GM19455 (cell line): ENCODE results near the gene MTCL1.

Experiments
- ATAC-seq: cut with Tn5 transposase; IDR thresholded peaks from one replicate; pipeline ENCODE4 v1.9.1; 2021; ENCODE audit not compliant: unreplicated experiment

The MTCL1 gene

GRCh38 chr18:8854962-8855361 lies 149.6 kb downstream of the MTCL1 start:
- no peak for ATAC-seq

- no peak for ATAC-seq
These were observed 150.9 kb downstream of the MTCL1 start for GRCh38 chr18:8856212-8856611.

- no peak for ATAC-seq
These were observed 151.5 kb downstream of the MTCL1 start for GRCh38 chr18:8856769-8857393.

DNA sequence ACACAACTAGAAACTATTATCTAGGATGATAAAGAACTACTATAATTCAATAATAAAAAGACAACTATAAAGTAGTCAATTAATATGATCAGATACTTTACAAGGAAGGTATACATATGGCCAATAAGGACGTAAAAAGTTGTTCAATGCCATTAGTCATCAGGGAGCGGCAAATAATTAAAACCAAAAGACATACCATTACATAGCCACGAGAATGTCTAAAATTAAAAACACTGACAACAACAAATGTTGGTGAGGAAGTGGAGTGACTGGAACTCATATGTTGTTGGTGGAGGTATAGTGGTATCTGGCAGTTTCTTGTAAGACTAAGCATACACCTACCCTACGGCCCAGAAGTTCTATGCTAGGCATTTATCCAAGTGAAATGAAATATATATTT lies 152.4 kb downstream of the MTCL1 start:
- ATAC-seq: no peak

DNA sequence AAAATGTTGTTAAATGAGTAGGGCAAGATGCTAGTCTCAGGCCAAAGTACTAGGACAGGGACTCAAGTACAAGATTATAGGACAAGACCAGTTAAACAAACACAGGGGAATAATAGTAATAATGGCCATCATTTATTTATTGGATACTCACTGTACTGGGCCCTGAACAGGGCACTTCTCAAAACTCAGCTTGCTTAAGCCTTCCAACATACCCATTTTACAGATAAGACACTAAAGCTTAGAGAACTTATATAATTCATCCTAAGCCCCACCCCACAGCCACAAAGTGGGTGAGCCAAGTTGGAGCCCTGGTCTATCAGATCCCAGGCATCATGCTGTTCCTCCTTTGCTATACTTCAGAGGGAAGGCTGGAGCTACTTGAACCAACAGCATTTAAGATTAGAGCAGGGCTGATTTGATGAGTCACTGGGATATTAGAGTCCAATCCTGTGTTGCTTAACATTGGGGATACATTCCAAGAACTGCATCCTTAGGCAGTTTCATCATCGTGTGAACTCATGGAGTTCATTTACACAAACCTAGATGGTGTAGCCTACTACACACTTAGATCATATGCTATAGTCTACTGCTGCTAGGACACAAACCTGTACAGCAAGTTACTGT lies 153.6 kb downstream of the MTCL1 start:
- no peak for ATAC-seq

GRCh38 chr18:8860845-8861642 lies 155.7 kb downstream of the MTCL1 start:
- ATAC-seq: no peak

DNA sequence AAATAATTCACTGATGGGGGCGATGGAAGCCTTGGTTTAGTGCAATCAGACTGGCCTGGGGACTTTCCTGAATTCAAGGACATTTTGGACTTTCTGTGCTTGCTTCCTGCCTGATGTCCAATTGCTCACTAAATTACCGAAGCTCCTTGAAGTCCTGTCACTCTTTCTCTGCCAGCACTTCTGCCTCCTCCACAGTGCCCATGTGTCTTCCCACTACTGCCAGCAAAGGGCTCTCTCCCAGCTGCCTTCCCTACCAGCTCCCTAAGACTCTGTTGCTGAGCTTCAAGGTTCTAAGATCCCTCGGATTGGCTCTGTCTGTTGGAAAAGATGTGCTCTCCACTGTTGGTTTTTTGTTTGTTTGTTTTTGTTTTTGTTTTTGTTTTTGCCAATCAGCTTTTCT lies 158.1 kb downstream of the MTCL1 start:
- no peak for ATAC-seq

DNA sequence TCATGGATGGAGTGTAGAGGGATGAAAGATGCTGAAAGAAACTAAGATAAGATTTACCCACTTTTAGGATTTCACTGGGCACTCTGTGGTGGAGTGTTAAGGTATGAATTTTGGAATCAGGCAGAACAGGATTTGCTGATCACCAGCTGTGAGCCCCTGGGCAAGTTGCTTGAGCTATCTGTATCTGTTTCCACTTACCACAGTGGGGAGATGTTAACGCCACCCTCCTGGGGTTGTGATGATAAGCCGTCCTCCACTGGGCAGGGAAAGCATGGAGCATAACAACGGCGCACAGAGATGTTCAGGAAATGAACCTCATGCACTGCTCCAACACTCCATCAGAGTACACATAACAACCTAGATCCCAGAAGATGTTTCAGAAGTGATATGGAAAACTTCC lies 160.6 kb downstream of the MTCL1 start:
- no peak for ATAC-seq

GRCh38 chr18:8866679-8867078 lies 161.3 kb downstream of the MTCL1 start:
- no peak for ATAC-seq

GRCh38 chr18:8868276-8868675 lies 162.9 kb downstream of the MTCL1 start:
- no peak for ATAC-seq

- no peak for ATAC-seq
These were observed 163.5 kb downstream of the MTCL1 start for GRCh38 chr18:8868779-8869415.

- no peak for ATAC-seq
These were observed 164.3 kb downstream of the MTCL1 start for GRCh38 chr18:8869696-8870095.

DNA sequence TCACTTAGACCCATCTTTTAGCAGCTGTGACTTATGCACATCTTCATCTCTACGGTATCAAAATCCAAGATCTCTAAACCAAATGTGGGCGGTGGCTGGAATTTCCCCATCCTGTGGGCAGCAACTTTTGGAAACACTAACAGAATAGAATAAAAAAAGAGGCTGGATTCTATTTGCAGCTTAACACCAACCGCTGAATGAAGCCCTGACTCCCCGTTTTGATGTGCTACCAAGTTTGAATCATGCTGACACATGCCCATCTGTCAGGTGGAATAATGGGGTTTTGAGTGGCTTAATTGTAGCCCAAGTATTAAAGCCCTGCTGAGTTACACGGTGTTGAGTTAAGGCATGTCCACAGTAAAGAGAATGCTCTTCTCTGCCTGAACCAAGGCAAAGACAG lies 165.2 kb downstream of the MTCL1 start:
- ATAC-seq: no peak

DNA sequence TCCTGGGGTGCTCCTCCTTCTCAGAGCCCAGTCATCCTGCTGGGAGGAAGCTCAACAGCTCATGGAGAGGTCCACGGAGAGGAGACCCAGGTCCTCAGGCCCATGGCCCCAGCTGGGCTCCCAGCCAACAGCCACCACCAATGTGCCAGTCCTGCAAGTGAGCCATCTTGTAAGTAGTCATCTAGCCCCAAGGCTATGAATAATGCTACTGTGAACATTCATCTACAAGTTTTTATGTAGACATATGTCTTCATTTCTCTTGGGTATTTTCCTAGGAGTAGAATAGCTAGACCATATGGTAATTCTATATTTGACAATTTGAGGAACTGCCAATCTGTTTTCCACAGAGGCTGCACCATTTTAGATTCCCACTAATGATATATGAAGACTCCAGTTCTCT lies 166.1 kb downstream of the MTCL1 start:
- ATAC-seq: no peak

GRCh38 chr18:8874872-8875271 lies 169.5 kb downstream of the MTCL1 start:
- ATAC-seq: no peak

GRCh38 chr18:8876887-8877286 lies 171.5 kb downstream of the MTCL1 start:
- no peak for ATAC-seq

GRCh38 chr18:8881103-8881502 lies 175.7 kb downstream of the MTCL1 start:
- no peak for ATAC-seq
